GM23338 (cell line): ENCODE data around the gene ADAM15. TPM values are rescaled to one million over a fixed set of nuclear protein-coding genes. Genes with fewer than 3 reads are reported as not detected.

ENCODE experiments used
- ATAC-seq: fragments of 200-7000 bp; cut with Tn5 transposase; 3 replicates; pipeline ENCODE4 v1.9.1; 2020
- DNase-seq: peaks from one replicate; pipeline ENCODE4 v3.0.0-alpha.2; 2015; ENCODE audit warnings: low spot score
- H2AFZ ChIP-seq: fragments of 200-600 bp; sonication (generic); 2 replicates; pipeline ENCODE4 v1.8.0; 2016; ENCODE audit warnings: antibody characterized with exemption, mild to moderate bottlenecking, moderate library complexity
- H3F3A ChIP-seq: fragments of 200-600 bp; sonication (generic); replicated peaks from 2 replicates; pipeline ENCODE4 v1.8.0; 2017; ENCODE audit warnings: antibody characterized with exemption, mixed run types, low read depth
- H3K27ac ChIP-seq: fragments of 200-600 bp; sonication (generic); 2 replicates; pipeline ENCODE4 v1.6.1; 2016; ENCODE audit warnings: low read depth
- H3K27me3 ChIP-seq: fragments of 200-600 bp; sonication (generic); 2 replicates; pipeline ENCODE4 v1.8.0; 2016; ENCODE audit warnings: mild to moderate bottlenecking, mixed run types, moderate library complexity; ENCODE audit not compliant: insufficient read depth
- H3K36me3 ChIP-seq: fragments of 200-600 bp; sonication (generic); 2 replicates; pipeline ENCODE4 v1.8.0; 2016; ENCODE audit warnings: mild to moderate bottlenecking; ENCODE audit not compliant: insufficient read depth
- H3K4me1 ChIP-seq: fragments of 200-600 bp; sonication (generic); 2 replicates; pipeline ENCODE4 v1.8.0; 2016; ENCODE audit warnings: mild to moderate bottlenecking, moderate library complexity; ENCODE audit not compliant: insufficient read depth
- H3K4me2 ChIP-seq: fragments of 200-600 bp; sonication (generic); 2 replicates; pipeline ENCODE4 v1.7.1; 2017; ENCODE audit warnings: mixed run types
- H3K4me3 ChIP-seq: fragments of 200-600 bp; sonication (generic); 2 replicates; pipeline ENCODE4 v1.6.1; 2016; ENCODE audit warnings: mixed run types
- H3K79me2 ChIP-seq: fragments of 200-600 bp; sonication (generic); replicated peaks from 2 replicates; pipeline ENCODE4 v1.8.0; 2017; ENCODE audit warnings: mild to moderate bottlenecking; ENCODE audit not compliant: insufficient read depth
- H3K9me2 ChIP-seq: fragments of 200-600 bp; sonication (generic); 2 replicates; pipeline ENCODE4 v1.8.0; 2017; ENCODE audit not compliant: insufficient read depth
- H4K20me1 ChIP-seq: fragments of 200-600 bp; sonication (generic); replicated peaks from 2 replicates; pipeline ENCODE4 v1.8.0; 2017; ENCODE audit warnings: mild to moderate bottlenecking; ENCODE audit not compliant: insufficient read depth
- H3K27ac Mint-ChIP-seq: 2 replicates; pipeline ENCODE4 v1.8.0; 2020; ENCODE audit warnings: inconsistent platforms, mild to moderate bottlenecking, moderate library complexity, mixed read lengths
- H3K27me3 Mint-ChIP-seq: 3 replicates; pipeline ENCODE4 v1.8.0; 2022; ENCODE audit warnings: low read depth, mild to moderate bottlenecking, moderate library complexity, mixed read lengths, inconsistent platforms; ENCODE audit not compliant: insufficient read depth, poor library complexity
- H3K36me3 Mint-ChIP-seq: 3 replicates; pipeline ENCODE4 v1.8.0; 2021; ENCODE audit warnings: low read depth, mild to moderate bottlenecking, inconsistent platforms, moderate library complexity, mixed read lengths
- H3K4me1 Mint-ChIP-seq: 3 replicates; pipeline ENCODE4 v1.8.0; 2020; ENCODE audit warnings: mild to moderate bottlenecking, inconsistent platforms, mixed read lengths
- H3K4me3 Mint-ChIP-seq: 3 replicates; pipeline ENCODE4 v1.8.0; 2021; ENCODE audit warnings: moderate library complexity, mild to moderate bottlenecking, inconsistent platforms, mixed read lengths
- H3K9me3 Mint-ChIP-seq: 3 replicates; pipeline ENCODE4 v1.8.0; 2020; ENCODE audit warnings: moderate library complexity, mild to moderate bottlenecking, inconsistent platforms, mixed read lengths
- CREB1 ChIP-seq: fragments of 250-450 bp; sonication (Bioruptor Pico); IDR thresholded peaks from 2 replicates; pipeline ENCODE4 v1.5.0; 2020; ENCODE audit warnings: low read depth, mild to moderate bottlenecking, moderate library complexity
- ETS1 ChIP-seq: IDR thresholded peaks from 2 replicates; pipeline ENCODE4 v1.6.1; 2016; ENCODE audit warnings: antibody characterized with exemption
- EZH2 ChIP-seq: fragments of 200-600 bp; sonication (generic); IDR thresholded peaks from one replicate; pipeline ENCODE4 v1.8.0; 2017; ENCODE audit warnings: antibody characterized with exemption, mild to moderate bottlenecking, low read depth; ENCODE audit not compliant: unreplicated experiment
- EZH2phosphoT487 ChIP-seq: fragments of 200-600 bp; sonication (generic); IDR thresholded peaks from one replicate; pipeline ENCODE4 v1.8.1; 2018; ENCODE audit warnings: antibody characterized with exemption; ENCODE audit not compliant: unreplicated experiment
- JUNB ChIP-seq: IDR thresholded peaks from one replicate; pipeline ENCODE4 v1.6.1; 2016; ENCODE audit warnings: antibody characterized with exemption; ENCODE audit not compliant: unreplicated experiment
- NANOG ChIP-seq: IDR thresholded peaks from 2 replicates; pipeline ENCODE4 v1.6.1; 2016; ENCODE audit warnings: antibody characterized with exemption, borderline replicate concordance
- POLR2AphosphoS5 ChIP-seq: IDR thresholded peaks from 2 replicates; pipeline ENCODE4 v1.6.1; 2016; ENCODE audit warnings: antibody characterized with exemption, low read depth
- STAT1 ChIP-seq: IDR thresholded peaks from one replicate; pipeline ENCODE4 v1.6.1; 2016; ENCODE audit warnings: antibody characterized with exemption; ENCODE audit not compliant: unreplicated experiment
- ZNF114 ChIP-seq: fragments of 250-450 bp; sonication (Bioruptor Pico); IDR thresholded peaks from 2 replicates; pipeline ENCODE4 v1.5.0; 2020; ENCODE audit warnings: mild to moderate bottlenecking, moderate library complexity
- ZNF331 ChIP-seq: fragments of 250-450 bp; sonication (Bioruptor Pico); IDR thresholded peaks from 2 replicates; pipeline ENCODE4 v1.5.0; 2020; ENCODE audit warnings: low read depth, mild to moderate bottlenecking, moderate library complexity
- polyA plus RNA-seq: library from polyadenylated mRNA; unstranded; fragments of >200 nt; fragmentation: Nextera tagmentation; extraction: Ambion mirVana; gene quantifications from 2 replicates; pipeline ENCODE4 v1.2.1, GENCODE V29; 2016
- total RNA-seq: library from RNA; depleted of rRNA; stranded (reverse); fragments of >200 nt; shearing (Covaris generic); gene quantifications from 2 replicates; pipeline ENCODE4 v1.2.3, GENCODE V29; 2014
- TF ChIP-seq, protein P1 (sequence below), 2 experiments: fragments of 200-600 bp in 1 of 2; sonication (generic) in 1 of 2; conservative IDR thresholded peaks; 2 replicates each; pipeline versions ENCODE4 v1.5.1 to v1.6.1; 2016 to 2017; ENCODE audit warnings: antibody characterized with exemption in 2 of 2, low read depth in 2 of 2, mild to moderate bottlenecking in 2 of 2, moderate library complexity in 1 of 2
- TF ChIP-seq, protein P2 (sequence below): IDR thresholded peaks from one replicate; pipeline ENCODE4 v1.6.1; 2018; ENCODE audit warnings: antibody characterized with exemption; ENCODE audit not compliant: unreplicated experiment

Gene ADAM15
- total and polyA plus RNA-seq, 2 experiments from 2014 or later = 24.2 to 31.1 TPM

- no peaks in the 10 kb centered on the region for H3K9me2 ChIP-seq
- peaks cover 24% of the 10 kb centered on the region for H3K36me3 Mint-ChIP-seq
- no peak overlapping the region for H2AFZ ChIP-seq
- no peaks in the 10 kb centered on the region for H3K9me3 Mint-ChIP-seq
- H3K4me3 Mint-ChIP-seq = no peak overlapping the region
- H3K4me3 ChIP-seq = no peak overlapping the region
- no peaks in the 10 kb centered on the region for H3K36me3 ChIP-seq
- peaks cover 19% of the 10 kb centered on the region for H3K4me1 ChIP-seq
- no peak overlapping the region for H3K27ac ChIP-seq
- no peaks in the 10 kb centered on the region for H3F3A ChIP-seq
- peaks cover 24% of the 10 kb centered on the region for H3K27me3 Mint-ChIP-seq
- DNase-seq = no peak
- H4K20me1 ChIP-seq = 0 out of 2 replicates have a peak, but pooled peaks cover 3% of the 10 kb centered on the region
- no peaks in the 10 kb centered on the region for H3K79me2 ChIP-seq
- no peak for ATAC-seq
- no peak overlapping the region for H3K4me2 ChIP-seq
- H3K27me3 ChIP-seq = no peaks in the 10 kb centered on the region
- H3K4me1 Mint-ChIP-seq = peaks cover 41% of the 10 kb centered on the region
- no peak overlapping the region for H3K27ac Mint-ChIP-seq
- TF ChIP-seq, protein P1, sequence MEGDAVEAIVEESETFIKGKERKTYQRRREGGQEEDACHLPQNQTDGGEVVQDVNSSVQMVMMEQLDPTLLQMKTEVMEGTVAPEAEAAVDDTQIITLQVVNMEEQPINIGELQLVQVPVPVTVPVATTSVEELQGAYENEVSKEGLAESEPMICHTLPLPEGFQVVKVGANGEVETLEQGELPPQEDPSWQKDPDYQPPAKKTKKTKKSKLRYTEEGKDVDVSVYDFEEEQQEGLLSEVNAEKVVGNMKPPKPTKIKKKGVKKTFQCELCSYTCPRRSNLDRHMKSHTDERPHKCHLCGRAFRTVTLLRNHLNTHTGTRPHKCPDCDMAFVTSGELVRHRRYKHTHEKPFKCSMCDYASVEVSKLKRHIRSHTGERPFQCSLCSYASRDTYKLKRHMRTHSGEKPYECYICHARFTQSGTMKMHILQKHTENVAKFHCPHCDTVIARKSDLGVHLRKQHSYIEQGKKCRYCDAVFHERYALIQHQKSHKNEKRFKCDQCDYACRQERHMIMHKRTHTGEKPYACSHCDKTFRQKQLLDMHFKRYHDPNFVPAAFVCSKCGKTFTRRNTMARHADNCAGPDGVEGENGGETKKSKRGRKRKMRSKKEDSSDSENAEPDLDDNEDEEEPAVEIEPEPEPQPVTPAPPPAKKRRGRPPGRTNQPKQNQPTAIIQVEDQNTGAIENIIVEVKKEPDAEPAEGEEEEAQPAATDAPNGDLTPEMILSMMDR (conservative IDR thresholded peaks at IDR 0.05; ENCODE audit: low read depth in 2 of 2) = no peak
These were observed 32.3 kb upstream of the ADAM15 start for GRCh38 chr1:155018617-155019348.

DNA sequence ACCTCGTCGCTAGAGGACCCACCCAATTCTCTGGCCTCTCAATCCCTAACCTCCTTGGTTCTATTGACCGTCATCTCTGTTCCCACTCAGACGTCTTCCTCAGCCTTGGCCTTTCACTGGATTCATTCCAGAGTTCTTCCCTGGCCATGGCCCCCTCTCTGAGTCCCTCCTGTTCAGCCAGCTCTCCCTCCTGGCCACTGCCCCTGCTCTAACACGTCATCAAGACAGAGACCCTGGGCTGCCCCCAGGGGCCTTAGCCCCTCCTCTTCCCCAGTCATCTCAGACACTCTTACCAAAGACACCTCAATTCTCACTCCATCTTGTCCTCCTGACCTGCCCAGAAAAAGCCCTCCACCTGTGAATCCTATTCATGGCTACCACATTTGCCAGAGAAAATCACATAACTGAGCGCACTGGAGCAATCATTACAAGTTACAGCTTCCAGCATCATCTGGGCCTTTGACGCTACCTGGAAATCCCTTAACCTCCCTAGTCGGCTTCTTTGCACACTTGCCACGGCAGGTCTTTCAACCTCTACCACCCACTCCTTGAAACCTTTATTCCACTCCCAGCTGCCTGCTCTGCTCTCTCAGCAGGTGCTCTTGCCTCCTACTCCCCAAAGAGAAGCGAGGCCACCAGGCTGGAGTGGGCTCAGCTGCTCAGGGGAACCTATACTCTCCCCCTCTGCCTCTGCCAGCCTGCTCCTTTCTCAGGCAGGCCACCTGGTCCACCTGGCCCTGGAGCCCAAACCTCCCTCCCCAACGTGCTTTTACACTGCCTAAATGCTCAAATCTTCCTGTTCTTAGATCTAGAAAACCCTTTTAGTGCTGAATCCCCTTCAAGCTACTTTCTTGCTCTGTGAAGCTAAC is 31.5 kb upstream of the ADAM15 start:
- Histone ChIP-seq H3F3A (no peaks in the 10 kb centered on the region), H2AFZ (no peak overlapping the region), H3K27ac (no peak overlapping the region), H3K36me3 (no peaks in the 10 kb centered on the region), H3K4me3 (no peak overlapping the region), H3K4me2 (no peak overlapping the region), H3K9me2 (no peaks in the 10 kb centered on the region), H3K79me2 (no peaks in the 10 kb centered on the region), H4K20me1 (0 out of 2 replicates have a peak, but pooled peaks cover 3% of the 10 kb centered on the region), H3K27me3 (no peaks in the 10 kb centered on the region), H3K4me1 (peaks cover 19% of the 10 kb centered on the region)
- no peak for DNase-seq
- H3K27me3 Mint-ChIP-seq = peaks cover 22% of the 10 kb centered on the region
- H3K9me3 Mint-ChIP-seq = no peaks in the 10 kb centered on the region
- peaks cover 17% of the 10 kb centered on the region for H3K36me3 Mint-ChIP-seq
- peaks cover 40% of the 10 kb centered on the region for H3K4me1 Mint-ChIP-seq
- H3K27ac Mint-ChIP-seq = 0 out of 2 replicates have a peak overlapping the region, but pooled peaks have one; percentile 30
- ATAC-seq = no peak
- H3K4me3 Mint-ChIP-seq = peak overlapping the region; percentile 33; the same call in 1 of the 3 replicates
- TF ChIP-seq EZH2phosphoT487 (no peak), CREB1 (CRISPR knock-in tag) (no peak), JUNB (no peak), NANOG (no peak), ZNF331 (CRISPR knock-in tag) (no peak), STAT1 (no peak), ZNF114 (CRISPR knock-in tag) (no peak), ETS1 (no peak), POLR2AphosphoS5 (no peak), EZH2 (no peak)
- TF ChIP-seq, protein P1 (conservative IDR thresholded peaks at IDR 0.05; ENCODE audit: low read depth in 2 of 2) = no peak
- TF ChIP-seq, protein P2, sequence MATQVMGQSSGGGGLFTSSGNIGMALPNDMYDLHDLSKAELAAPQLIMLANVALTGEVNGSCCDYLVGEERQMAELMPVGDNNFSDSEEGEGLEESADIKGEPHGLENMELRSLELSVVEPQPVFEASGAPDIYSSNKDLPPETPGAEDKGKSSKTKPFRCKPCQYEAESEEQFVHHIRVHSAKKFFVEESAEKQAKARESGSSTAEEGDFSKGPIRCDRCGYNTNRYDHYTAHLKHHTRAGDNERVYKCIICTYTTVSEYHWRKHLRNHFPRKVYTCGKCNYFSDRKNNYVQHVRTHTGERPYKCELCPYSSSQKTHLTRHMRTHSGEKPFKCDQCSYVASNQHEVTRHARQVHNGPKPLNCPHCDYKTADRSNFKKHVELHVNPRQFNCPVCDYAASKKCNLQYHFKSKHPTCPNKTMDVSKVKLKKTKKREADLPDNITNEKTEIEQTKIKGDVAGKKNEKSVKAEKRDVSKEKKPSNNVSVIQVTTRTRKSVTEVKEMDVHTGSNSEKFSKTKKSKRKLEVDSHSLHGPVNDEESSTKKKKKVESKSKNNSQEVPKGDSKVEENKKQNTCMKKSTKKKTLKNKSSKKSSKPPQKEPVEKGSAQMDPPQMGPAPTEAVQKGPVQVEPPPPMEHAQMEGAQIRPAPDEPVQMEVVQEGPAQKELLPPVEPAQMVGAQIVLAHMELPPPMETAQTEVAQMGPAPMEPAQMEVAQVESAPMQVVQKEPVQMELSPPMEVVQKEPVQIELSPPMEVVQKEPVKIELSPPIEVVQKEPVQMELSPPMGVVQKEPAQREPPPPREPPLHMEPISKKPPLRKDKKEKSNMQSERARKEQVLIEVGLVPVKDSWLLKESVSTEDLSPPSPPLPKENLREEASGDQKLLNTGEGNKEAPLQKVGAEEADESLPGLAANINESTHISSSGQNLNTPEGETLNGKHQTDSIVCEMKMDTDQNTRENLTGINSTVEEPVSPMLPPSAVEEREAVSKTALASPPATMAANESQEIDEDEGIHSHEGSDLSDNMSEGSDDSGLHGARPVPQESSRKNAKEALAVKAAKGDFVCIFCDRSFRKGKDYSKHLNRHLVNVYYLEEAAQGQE = no peak
